ENCODE results near the gene PARP4.
"Not testable (repeated sequence)": the region's sequence is repeated elsewhere in the genome, so short reads cannot be mapped to it uniquely, and the experiment has no call there.

PARP4 gene

GRCh38 chr13:24371273-24371672 lies 141.3 kb downstream of the PARP4 start:
- not testable (repeated sequence) for DNase-seq (ENCODE audit: low read depth in 2 of 3, low spot score in 2 of 3)
